Ishikawa (cell line): ENCODE results near the gene KIF20B.

ENCODE experiments used
- CEBPB ChIP-seq: IDR thresholded peaks from 2 replicates; pipeline ENCODE4 v1.6.1; 2012
- CREB1 ChIP-seq: IDR thresholded peaks from 2 replicates; pipeline ENCODE4 v1.6.1; 2012; ENCODE audit warnings: low read depth
- EGR1 ChIP-seq: IDR thresholded peaks from 2 replicates; pipeline ENCODE4 v1.6.1; 2012
- EP300 ChIP-seq: IDR thresholded peaks from 2 replicates; pipeline ENCODE4 v1.6.1; 2012; ENCODE audit warnings: borderline replicate concordance
- FOXM1 ChIP-seq: IDR thresholded peaks from 2 replicates; pipeline ENCODE4 v1.6.1; 2012; ENCODE audit warnings: low read depth, borderline replicate concordance
- MAX ChIP-seq: IDR thresholded peaks from 2 replicates; pipeline ENCODE4 v1.6.1; 2012
- NFIC ChIP-seq: IDR thresholded peaks from 2 replicates; pipeline ENCODE4 v1.6.1; 2012
- RAD21 ChIP-seq: IDR thresholded peaks from 2 replicates; pipeline ENCODE4 v1.6.1; 2012; ENCODE audit warnings: low read depth
- REST ChIP-seq: IDR thresholded peaks from 2 replicates; pipeline ENCODE4 v1.6.1; 2012; ENCODE audit warnings: low read depth, mild to moderate bottlenecking
- TAF1 ChIP-seq: IDR thresholded peaks from 2 replicates; pipeline ENCODE4 v1.6.1; 2012; ENCODE audit warnings: low read depth, mild to moderate bottlenecking
- TCF12 ChIP-seq: IDR thresholded peaks from 2 replicates; pipeline ENCODE4 v1.6.1; 2012; ENCODE audit warnings: low read depth
- TEAD4 ChIP-seq: IDR thresholded peaks from 2 replicates; pipeline ENCODE4 v1.6.1; 2012
- YY1 ChIP-seq: IDR thresholded peaks from 2 replicates; pipeline ENCODE4 v1.6.1; 2012; ENCODE audit warnings: low read depth
- ZBTB7A ChIP-seq: IDR thresholded peaks from 2 replicates; pipeline ENCODE4 v1.6.1; 2012; ENCODE audit warnings: low read depth
- TF ChIP-seq, protein P1 (sequence below): IDR thresholded peaks from 2 replicates; pipeline ENCODE4 v1.6.1; 2012

Gene KIF20B

GRCh38 chr10:89706011-89706410, 4.6 kb downstream of the KIF20B start:
- no peak for TF ChIP-seq EP300
- no peak for TF ChIP-seq YY1
- no peak for TF ChIP-seq TCF12
- no peak for TF ChIP-seq NFIC
- TF ChIP-seq RAD21, result no peak
- TF ChIP-seq, protein P1, sequence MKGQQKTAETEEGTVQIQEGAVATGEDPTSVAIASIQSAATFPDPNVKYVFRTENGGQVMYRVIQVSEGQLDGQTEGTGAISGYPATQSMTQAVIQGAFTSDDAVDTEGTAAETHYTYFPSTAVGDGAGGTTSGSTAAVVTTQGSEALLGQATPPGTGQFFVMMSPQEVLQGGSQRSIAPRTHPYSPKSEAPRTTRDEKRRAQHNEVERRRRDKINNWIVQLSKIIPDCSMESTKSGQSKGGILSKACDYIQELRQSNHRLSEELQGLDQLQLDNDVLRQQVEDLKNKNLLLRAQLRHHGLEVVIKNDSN, result no peak
- no peak for TF ChIP-seq CREB1
- no peak for TF ChIP-seq TEAD4
- TF ChIP-seq FOXM1, result no peak
- TF ChIP-seq MAX, result no peak
- no peak for TF ChIP-seq ZBTB7A
- TF ChIP-seq CEBPB, result no peak
- no peak for TF ChIP-seq REST
- no peak for TF ChIP-seq EGR1

- no peak for TF ChIP-seq NFIC
- TF ChIP-seq RAD21, result no peak
- no peak for TF ChIP-seq YY1
- no peak for TF ChIP-seq REST
- no peak for TF ChIP-seq CEBPB
- no peak for TF ChIP-seq TAF1
- no peak for TF ChIP-seq MAX
- TF ChIP-seq CREB1, result no peak
- TF ChIP-seq EP300, result no peak
- TF ChIP-seq TCF12, result no peak
- TF ChIP-seq ZBTB7A, result no peak
- TF ChIP-seq EGR1, result no peak
- TF ChIP-seq, protein P1, result no peak
- TF ChIP-seq FOXM1, result no peak
- no peak for TF ChIP-seq TEAD4
These were observed 6.0 kb downstream of the KIF20B start for GRCh38 chr10:89707372-89707771.

DNA sequence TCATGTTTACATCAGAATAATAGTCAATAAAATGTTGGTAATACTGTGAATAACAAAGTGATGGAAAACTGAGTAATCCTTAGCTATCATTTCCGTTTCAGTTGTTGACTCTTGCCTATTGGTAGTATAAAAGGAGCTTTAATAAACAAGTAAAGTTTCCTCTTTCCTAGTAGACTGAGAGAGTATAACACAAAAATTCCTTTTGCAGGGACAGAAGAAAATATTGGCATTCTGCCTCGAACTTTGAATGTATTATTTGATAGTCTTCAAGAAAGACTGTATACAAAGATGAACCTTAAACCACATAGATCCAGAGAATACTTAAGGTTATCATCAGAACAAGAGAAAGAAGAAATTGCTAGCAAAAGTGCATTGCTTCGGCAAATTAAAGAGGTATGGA, 9.4 kb downstream of the KIF20B start:
- TF ChIP-seq FOXM1, result no peak
- TF ChIP-seq TAF1, result no peak
- TF ChIP-seq YY1, result no peak
- no peak for TF ChIP-seq CEBPB
- TF ChIP-seq EP300, result no peak
- TF ChIP-seq, protein P1, result no peak
- no peak for TF ChIP-seq RAD21
- no peak for TF ChIP-seq NFIC
- no peak for TF ChIP-seq TCF12
- no peak for TF ChIP-seq EGR1
- TF ChIP-seq ZBTB7A, result no peak

- TF ChIP-seq RAD21, result no peak
- no peak for TF ChIP-seq REST
- TF ChIP-seq CREB1, result no peak
- TF ChIP-seq MAX, result no peak
- no peak for TF ChIP-seq CEBPB
- no peak for TF ChIP-seq TEAD4
- no peak for TF ChIP-seq TAF1
- TF ChIP-seq, protein P1, result no peak
- TF ChIP-seq EP300, result no peak
- no peak for TF ChIP-seq ZBTB7A
These were observed 33.2 kb downstream of the KIF20B start for GRCh38 chr10:89734616-89735015.
